GM12878 (cell line): Measurements from ENCODE around the gene RFFL. TPM values are rescaled to one million over a fixed set of nuclear protein-coding genes. Genes with fewer than 3 reads are reported as not detected.

ENCODE experiments used
- ATAC-seq: fragments of 200-7000 bp; cut with Tn5 transposase; 3 replicates; pipeline ENCODE4 v1.9.1; 2020; ENCODE audit warnings: mild to moderate bottlenecking, moderate library complexity
- BruUV-seq: library from RNA; stranded (reverse); fragments of 400-500 nt; replicated peaks from 2 replicates; lab custom pipeline; 2021; lab: Mats Ljungman, UMichigan
- CTCF ChIA-PET: fragments of 300-600 bp; sonication (Branson Sonifier 250); formaldehyde crosslinking; extraction: SDS; loops from one replicate; lab custom pipeline; 2021; ENCODE audit warnings: inconsistent platforms; lab: Yijun Ruan, JAX
- POLR2A ChIA-PET: fragments of 350-600 bp; formaldehyde crosslinking; extraction: SDS; loops from one replicate; lab custom pipeline; 2021; ENCODE audit warnings: inconsistent platforms; lab: Charles Lee
- RAD21 ChIA-PET: fragments of 300-600 bp; sonication (Branson Sonifier 250); formaldehyde crosslinking; loops from one replicate; lab custom pipeline; 2023; ENCODE audit warnings: antibody characterized with exemption; ENCODE audit not compliant: unreplicated experiment; lab: Charles Lee
- SMC1A ChIA-PET: fragments of 300-600 bp; sonication (Branson Sonifier 250); formaldehyde crosslinking; loops from one replicate; lab custom pipeline; 2023; ENCODE audit not compliant: unreplicated experiment, uncharacterized antibody; lab: Charles Lee
- DNase-seq: peaks from one replicate; pipeline ENCODE4 v3.0.0-alpha.2; 2011; ENCODE audit warnings: low read depth, low spot score
- FAIRE-seq: peaks from 3 replicates; lab custom pipeline; 2011; peaks lifted over from hg19 to GRCh38; lab: Jason Lieb, UNC
- H2AFZ ChIP-seq: 2 replicates; pipeline ENCODE4 v1.6.0; 2011; ENCODE audit warnings: low read depth, low read length, control low read depth; ENCODE audit not compliant: control insufficient read depth
- H3K27ac ChIP-seq: 2 replicates; pipeline ENCODE4 v1.5.1; 2011; ENCODE audit warnings: control low read depth; ENCODE audit not compliant: control insufficient read depth, insufficient read depth
- H3K27me3 ChIP-seq, 2 experiments: replicated peaks in 1 of 2; 2 replicates each; pipeline versions ENCODE4 v1.6.0 to v1.6.1; 2011; ENCODE audit warnings: low read length in 1 of 2; ENCODE audit not compliant: control insufficient read depth in 2 of 2, insufficient read depth in 2 of 2
- H3K36me3 ChIP-seq, 2 experiments: 2 replicates each; pipeline ENCODE4 v1.5.1; 2011; ENCODE audit warnings: low read length in 1 of 2; ENCODE audit not compliant: control insufficient read depth in 2 of 2, insufficient read depth in 2 of 2
- H3K4me1 ChIP-seq: 2 replicates; pipeline ENCODE4 v1.6.1; 2011; ENCODE audit warnings: mild to moderate bottlenecking, low read length, moderate library complexity, mixed read lengths; ENCODE audit not compliant: control insufficient read depth, insufficient read depth
- H3K4me2 ChIP-seq: 2 replicates; pipeline ENCODE4 v1.6.0; 2011; ENCODE audit warnings: control low read depth; ENCODE audit not compliant: control insufficient read depth, insufficient read depth
- H3K4me3 ChIP-seq: fragments of 200-600 bp; sonication (generic); 2 replicates; pipeline ENCODE4 v1.5.1; 2016
- H3K79me2 ChIP-seq: 2 replicates; pipeline ENCODE4 v1.6.0; 2011; ENCODE audit warnings: low read length; ENCODE audit not compliant: control insufficient read depth, insufficient read depth
- H3K9ac ChIP-seq: 2 replicates; pipeline ENCODE4 v1.8.0; 2011; ENCODE audit warnings: low read length, control low read depth, mixed read lengths; ENCODE audit not compliant: control insufficient read depth, insufficient read depth
- H3K9me3 ChIP-seq: replicated peaks from 3 replicates; pipeline ENCODE4 v1.5.1; 2011; ENCODE audit warnings: mild to moderate bottlenecking, low read length; ENCODE audit not compliant: control insufficient read depth, insufficient read depth
- H4K20me1 ChIP-seq: 2 replicates; pipeline ENCODE4 v1.6.0; 2011; ENCODE audit not compliant: control insufficient read depth, insufficient read depth
- CEBPB ChIP-seq, 2 experiments: fragments of 150-350 bp in 1 of 2; IDR thresholded peaks; 2 replicates each; pipeline ENCODE4 v1.6.1; 2012 to 2014; ENCODE audit warnings: low read depth in 2 of 2, low read length in 2 of 2, borderline replicate concordance in 1 of 2, inconsistent platforms in 1 of 2
- CHD2 ChIP-seq: IDR thresholded peaks from 2 replicates; pipeline ENCODE4 v1.6.1; 2011; ENCODE audit warnings: low read depth, low read length, improper control_type of control experiment, borderline replicate concordance
- EZH2 ChIP-seq: IDR thresholded peaks from 2 replicates; pipeline ENCODE4 v1.6.1; 2012; ENCODE audit warnings: low read depth, mild to moderate bottlenecking, control low read depth, inconsistent platforms, low read length, borderline replicate concordance; ENCODE audit not compliant: control insufficient read depth
- GABPA ChIP-seq: IDR thresholded peaks from 2 replicates; pipeline ENCODE4 v1.6.1; 2014; ENCODE audit warnings: antibody characterized with exemption, low read depth, mild to moderate bottlenecking, inconsistent platforms
- HCFC1 ChIP-seq: fragments of 150-350 bp; IDR thresholded peaks from 2 replicates; pipeline ENCODE4 v1.6.1; 2014; ENCODE audit warnings: low read length
- MTA3 ChIP-seq: IDR thresholded peaks from 2 replicates; pipeline ENCODE4 v1.6.1; 2012; ENCODE audit warnings: low read length, inconsistent platforms, borderline replicate concordance
- MYC ChIP-seq: IDR thresholded peaks from 2 replicates; pipeline ENCODE4 v1.6.1; 2011; ENCODE audit warnings: mild to moderate bottlenecking, low read length, moderate library complexity, inconsistent platforms; ENCODE audit not compliant: insufficient read depth, insufficient replicate concordance, insufficient read length, severe bottlenecking
- RBBP5 ChIP-seq: fragments of 200-600 bp; sonication (generic); conservative IDR thresholded peaks from 2 replicates; pipeline ENCODE4 v1.6.1; 2016
- RELA ChIP-seq: fragments of 450-650 bp; IDR thresholded peaks from 2 replicates; pipeline ENCODE4 v1.8.0; 2014; ENCODE audit warnings: borderline replicate concordance; ENCODE audit not compliant: partially characterized antibody
- SUZ12 ChIP-seq: fragments of 200-600 bp; sonication (generic); IDR thresholded peaks from one replicate; pipeline ENCODE4 v1.6.1; 2018; ENCODE audit warnings: antibody characterized with exemption, mild to moderate bottlenecking; ENCODE audit not compliant: unreplicated experiment
- TCF12 ChIP-seq: IDR thresholded peaks from 2 replicates; pipeline ENCODE4 v1.6.1; 2011; ENCODE audit warnings: low read depth, mild to moderate bottlenecking, low read length
- ZSCAN29 ChIP-seq: fragments of 450-650 bp; IDR thresholded peaks from 2 replicates; pipeline ENCODE4 v1.6.1; 2017; ENCODE audit warnings: mild to moderate bottlenecking, moderate library complexity
- WGBS: methylation state at CpG from one replicate; pipeline ENCODE4 v1.1.6; 2016; ENCODE audit warnings: low lambda C conversion rate; ENCODE audit not compliant: insufficient replicate concordance, insufficient coverage; ENCODE audit errors: missing lambda C conversion rate; 5-methylcytosine and 5-hydroxymethylcytosine counted together
- in situ Hi-C: fragments of 300-500 bp; cut with MboI; formaldehyde crosslinking; loops from 9 replicates; pipeline ENCODE4 v1.14.3; 2018; ENCODE audit warnings: mixed read lengths
- intact Hi-C: fragments of 100-400 bp; cut with micrococcal nuclease; formaldehyde crosslinking; loops from one replicate; pipeline ENCODE4 v1.14.2; 2022; ENCODE audit not compliant: unreplicated experiment
- polyA plus RNA-seq, 11 experiments: library from polyadenylated mRNA; depleted of rRNA in 4 of 11; unstranded in 6 of 11; stranded (reverse) in 5 of 11; fragments of >200 nt; fragmentation: Nextera tagmentation in 4 of 11; fragmentation: Illumina TruSeq in 1 of 11; extraction: Ambion mirVana in 4 of 11; extraction: Trizol in 1 of 11; gene quantifications; 1 replicate in 1 of 11; 2 replicates in 10 of 11; pipeline versions ENCODE4 v1.2.1 to v1.2.3, GENCODE V29; 2011 to 2016; ENCODE audit warnings: inconsistent platforms in 2 of 11, missing spikeins in 2 of 11, low read depth in 1 of 11
- total RNA-seq, 4 experiments: library from RNA; depleted of rRNA in 3 of 4; stranded (reverse); fragments of >200 nt in 3 of 4; fragmentation: Illumina TruSeq in 1 of 4; extraction: Trizol in 1 of 4; gene quantifications; 2 replicates each; pipeline versions ENCODE4 v1.2.1 to v1.2.3, GENCODE V29; 2013 to 2021
- TF ChIP-seq, protein P1 (sequence below): IDR thresholded peaks from 2 replicates; pipeline ENCODE4 v1.6.1; 2011; ENCODE audit warnings: mild to moderate bottlenecking, low read depth, low read length, moderate library complexity; ENCODE audit not compliant: insufficient replicate concordance
- TF ChIP-seq, protein P2 (sequence below): fragments of 450-650 bp; IDR thresholded peaks from 2 replicates; pipeline ENCODE4 v1.6.1; 2014; ENCODE audit warnings: mild to moderate bottlenecking

Gene RFFL
- total and polyA plus RNA-seq, 10 of the 15 experiments (the other 5 are each of a cell fraction or from before 2014, with no cell fraction given), result 4.7 to 56.1 (median 26.9) TPM

DNA sequence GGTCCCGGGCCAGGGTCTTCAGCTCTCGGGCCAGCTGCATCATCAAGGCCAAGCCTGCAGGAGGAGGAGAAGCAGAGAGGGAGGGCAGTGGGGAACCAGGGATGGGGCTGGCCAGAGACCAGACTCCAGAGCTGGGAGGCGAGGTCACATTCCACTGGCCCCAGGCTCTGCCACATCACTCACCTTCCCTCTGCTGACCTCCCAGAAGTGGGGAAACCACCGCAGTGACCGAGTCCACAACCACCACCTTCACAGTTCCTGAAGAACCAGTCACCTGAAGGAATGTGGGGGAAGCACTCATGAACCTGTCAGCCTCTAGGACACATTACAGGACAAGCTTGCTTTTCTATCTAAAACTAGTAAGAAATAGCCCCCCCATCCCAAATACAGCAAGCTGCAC lies 39.8 kb upstream of the RFFL start:
- Histone ChIP-seq H3K4me2 (no peak overlapping the region), H3K27me3 (no peaks in the 10 kb centered on the region), H3K4me3 (no peak overlapping the region), H3K79me2 (no peaks in the 10 kb centered on the region), H3K36me3 (peaks cover 7 to 28% of the 10 kb centered on the region in 2 experiments), H3K27ac (no peak overlapping the region), H3K9ac (no peak overlapping the region), H2AFZ (no peak overlapping the region), H3K9me3 (no peaks in the 10 kb centered on the region), H3K4me1 (no peaks in the 10 kb centered on the region), H4K20me1 (no peaks in the 10 kb centered on the region)
- WGBS, result 100% methylated on average over 5 of the region's 5 CpGs
- ChIA-PET SMC1A (interaction anchor here (0.8 to 1.8 kb wide), 6 partner anchors 8 to 887 kb away, joined by 3 to 4 read pairs (median 3); partner anchors contain the start of gene RAD51D), POLR2A (interaction anchor here (1.0 kb wide), 1 partner anchor 9 kb away, joined by 3 read pairs; no protein-coding TSS in a partner anchor), RAD21 (interaction anchor here (1.1 kb wide), 1 partner anchor 15 kb away, joined by 8 read pairs; the partner anchor contains the start of gene RAD51D), CTCF (interaction anchor here (0.7 to 1.3 kb wide), 2 partner anchors 14 to 121 kb away, joined by 5 read pairs; no protein-coding TSS in a partner anchor)
- in situ Hi-C loops (loop anchor here (25.0 kb wide), 1 partner anchor 891 kb away; no protein-coding TSS in a partner anchor), intact Hi-C loops (no loop called here)
- BruUV-seq, result no TSS peak
- FAIRE-seq, result no peak
- no peak for TF ChIP-seq GABPA
- no peak for TF ChIP-seq MTA3
- no peak for TF ChIP-seq CHD2
- no peak for TF ChIP-seq SUZ12
- TF ChIP-seq HCFC1, result no peak
- TF ChIP-seq RBBP5, result no peak
- no peak for ATAC-seq
- DNase-seq, result no peak

DNA sequence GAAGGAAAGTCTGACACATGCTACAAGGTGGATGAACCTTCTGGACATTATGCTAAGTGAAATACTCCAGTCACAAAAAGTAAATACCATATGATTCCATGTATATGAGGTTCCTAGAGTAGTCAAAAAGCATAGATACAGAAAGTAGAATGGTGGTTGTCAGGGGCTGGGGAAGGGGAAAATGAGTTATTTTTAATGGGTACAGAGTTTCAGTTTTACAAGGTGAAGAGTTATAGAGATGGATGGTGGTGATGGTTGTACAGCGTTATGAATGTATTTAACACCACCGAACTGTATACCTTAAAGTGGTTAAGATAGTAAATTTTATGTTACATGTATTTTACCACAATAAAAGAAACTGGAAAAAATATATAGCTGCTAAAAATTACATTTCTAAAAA lies 38.2 kb upstream of the RFFL start:
- Histone ChIP-seq H3K27ac (no peak overlapping the region), H3K36me3 (peaks cover 9 to 27% of the 10 kb centered on the region in 2 experiments), H3K79me2 (no peaks in the 10 kb centered on the region)
- POLR2A ChIA-PET, result no interaction called here
- BruUV-seq, result no TSS peak
- TF ChIP-seq RELA (no peak), ZSCAN29 (no peak), CEBPB (IDR thresholded peaks at IDR 0.05; ENCODE audit: borderline replicate concordance in 1 of 2, low read depth in 2 of 2, low read length in 2 of 2) (no peak), MYC (no peak), TCF12 (no peak), EZH2 (no peak)
- TF ChIP-seq, protein P1, sequence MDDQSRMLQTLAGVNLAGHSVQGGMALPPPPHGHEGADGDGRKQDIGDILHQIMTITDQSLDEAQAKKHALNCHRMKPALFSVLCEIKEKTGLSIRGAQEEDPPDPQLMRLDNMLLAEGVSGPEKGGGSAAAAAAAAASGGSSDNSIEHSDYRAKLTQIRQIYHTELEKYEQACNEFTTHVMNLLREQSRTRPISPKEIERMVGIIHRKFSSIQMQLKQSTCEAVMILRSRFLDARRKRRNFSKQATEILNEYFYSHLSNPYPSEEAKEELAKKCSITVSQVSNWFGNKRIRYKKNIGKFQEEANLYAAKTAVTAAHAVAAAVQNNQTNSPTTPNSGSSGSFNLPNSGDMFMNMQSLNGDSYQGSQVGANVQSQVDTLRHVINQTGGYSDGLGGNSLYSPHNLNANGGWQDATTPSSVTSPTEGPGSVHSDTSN, result no peak
- TF ChIP-seq, protein P2, sequence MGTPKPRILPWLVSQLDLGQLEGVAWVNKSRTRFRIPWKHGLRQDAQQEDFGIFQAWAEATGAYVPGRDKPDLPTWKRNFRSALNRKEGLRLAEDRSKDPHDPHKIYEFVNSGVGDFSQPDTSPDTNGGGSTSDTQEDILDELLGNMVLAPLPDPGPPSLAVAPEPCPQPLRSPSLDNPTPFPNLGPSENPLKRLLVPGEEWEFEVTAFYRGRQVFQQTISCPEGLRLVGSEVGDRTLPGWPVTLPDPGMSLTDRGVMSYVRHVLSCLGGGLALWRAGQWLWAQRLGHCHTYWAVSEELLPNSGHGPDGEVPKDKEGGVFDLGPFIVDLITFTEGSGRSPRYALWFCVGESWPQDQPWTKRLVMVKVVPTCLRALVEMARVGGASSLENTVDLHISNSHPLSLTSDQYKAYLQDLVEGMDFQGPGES, result no peak
- TF ChIP-seq, all 136 proteins: peak for 0
- H3K4me3 ChIP-seq, result no peak overlapping the region
- no peak for FAIRE-seq
- no peaks in the 10 kb centered on the region for H4K20me1 ChIP-seq
- H3K9me3 ChIP-seq, result no peaks in the 10 kb centered on the region
- no peaks in the 10 kb centered on the region for H3K4me1 ChIP-seq
- WGBS, result 97% methylated on average over 2 of the region's 2 CpGs
- RAD21 ChIA-PET, result no interaction called here
- CTCF ChIA-PET, result no interaction called here
- DNase-seq, result no peak
- no peaks in the 10 kb centered on the region for H3K27me3 ChIP-seq
- intact Hi-C loops (no loop called here), in situ Hi-C loops (loop anchor here (25.0 kb wide), 1 partner anchor 889 kb away; no protein-coding TSS in a partner anchor)
- SMC1A ChIA-PET, result no interaction called here
- H3K4me2 ChIP-seq, result no peak overlapping the region
- no peak overlapping the region for H3K9ac ChIP-seq
- ATAC-seq, result no peak
- no peak overlapping the region for H2AFZ ChIP-seq
